ENCODE data around the gene C4orf51.

Gene C4orf51

GRCh38 chr4:145709843-145710242, 29.9 kb downstream of the C4orf51 start:
- DNase-seq (ENCODE audit: low read depth): no peak

GRCh38 chr4:145716200-145716599, 36.3 kb downstream of the C4orf51 start:
- DNase-seq (ENCODE audit: low read depth): no peak

- no peak for DNase-seq (ENCODE audit: low read depth)
Observed at GRCh38 chr4:145716661-145717200, 36.8 kb downstream of the C4orf51 start.

GRCh38 chr4:145719752-145720624, 40.0 kb downstream of the C4orf51 start:
- DNase-seq (ENCODE audit: low read depth): no peak

DNA sequence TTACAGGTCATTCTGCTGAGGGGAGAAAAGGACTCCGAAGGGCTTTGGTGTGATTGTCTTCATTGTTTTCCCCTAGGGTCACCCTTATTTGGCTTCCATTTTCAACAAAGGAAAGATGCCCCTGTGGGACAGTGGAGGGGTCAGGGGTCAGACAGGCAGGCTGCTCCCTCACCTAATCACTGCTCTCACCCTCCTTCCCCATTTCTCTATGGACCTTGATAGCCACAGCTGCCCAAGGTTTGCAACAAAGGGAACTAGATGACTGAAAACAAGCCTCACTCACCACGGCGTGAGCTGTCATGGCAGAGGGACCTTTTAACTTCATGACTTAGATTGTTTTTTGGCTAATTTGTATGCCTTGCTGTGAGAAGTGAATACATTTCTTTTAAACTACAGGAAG, 40.7 kb downstream of the C4orf51 start:
- no peak for DNase-seq (ENCODE audit: low read depth)

- no peak for DNase-seq (ENCODE audit: low read depth)
Observed at GRCh38 chr4:145722561-145722960, 42.6 kb downstream of the C4orf51 start.

DNA sequence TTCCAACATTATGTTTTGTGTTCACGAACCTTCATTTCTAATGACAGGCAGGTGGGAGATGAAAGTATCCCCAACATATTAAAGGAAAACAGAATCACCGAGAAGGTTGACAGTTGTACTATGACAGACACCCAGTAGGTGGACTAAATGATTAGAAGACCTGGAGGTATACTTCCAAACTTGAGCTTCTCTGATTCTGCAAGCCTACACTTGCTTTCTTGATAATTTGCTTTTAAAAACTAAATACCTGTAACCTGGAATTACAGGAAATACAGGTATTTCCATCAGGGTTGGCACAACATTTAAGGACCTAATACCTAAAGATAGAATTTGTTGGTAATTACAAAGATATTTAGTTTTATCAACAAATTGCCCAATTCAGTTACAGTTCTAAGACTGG, 43.4 kb downstream of the C4orf51 start:
- DNase-seq (ENCODE audit: low read depth): no peak

- DNase-seq (ENCODE audit: low read depth): no peak
Observed at GRCh38 chr4:145730026-145730425, 50.1 kb downstream of the C4orf51 start.

DNA sequence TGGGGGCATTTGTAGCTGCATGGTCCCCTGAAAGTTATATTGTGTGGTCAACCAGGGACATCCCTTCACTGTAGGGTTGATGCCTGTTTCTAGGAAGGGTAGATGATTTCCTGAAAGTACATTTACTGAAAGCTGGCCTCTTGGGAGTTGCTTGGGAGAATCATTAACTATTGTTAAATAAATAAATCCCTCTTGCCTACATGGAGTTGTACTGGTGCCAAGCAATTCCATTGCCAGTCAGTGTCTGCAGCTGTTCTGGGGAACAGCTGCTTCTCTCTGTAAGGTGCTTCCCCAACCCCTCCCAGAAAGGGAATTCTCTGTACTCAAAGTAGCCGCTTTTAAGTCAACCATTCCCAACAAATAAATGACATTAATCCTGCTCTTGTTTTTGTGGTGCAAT, 51.1 kb downstream of the C4orf51 start:
- no peak for DNase-seq (ENCODE audit: low read depth)

GRCh38 chr4:145732001-145732815, 52.3 kb downstream of the C4orf51 start:
- no peak for DNase-seq (ENCODE audit: low read depth)

GRCh38 chr4:145732895-145733880, 53.2 kb downstream of the C4orf51 start:
- DNase-seq (ENCODE audit: low read depth): peak; percentile 87

DNA sequence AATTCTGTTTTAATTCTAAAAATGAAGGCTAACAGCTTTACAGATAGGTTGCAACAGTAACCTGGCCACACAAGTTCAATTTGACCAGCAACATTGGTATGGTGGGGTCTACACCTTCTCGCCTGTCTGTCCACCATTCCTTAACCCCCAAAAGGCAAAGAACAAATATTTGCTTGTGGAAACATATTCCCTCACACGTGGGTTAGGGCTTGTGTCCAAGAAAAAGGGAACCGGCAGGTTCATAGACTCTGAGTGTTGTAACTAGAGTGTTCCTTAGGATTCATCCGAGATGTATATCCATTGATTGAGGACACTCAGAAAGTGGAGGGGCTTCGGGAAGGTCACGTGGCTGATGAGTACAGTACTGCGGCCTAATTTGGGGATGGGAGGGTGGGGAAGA, 54.1 kb downstream of the C4orf51 start:
- DNase-seq (ENCODE audit: low read depth): no peak

GRCh38 chr4:145734576-145735346, 54.8 kb downstream of the C4orf51 start:
- DNase-seq (ENCODE audit: low read depth): no peak

- DNase-seq (ENCODE audit: low read depth): no peak
Observed at GRCh38 chr4:145735347-145735675, 55.4 kb downstream of the C4orf51 start.

DNA sequence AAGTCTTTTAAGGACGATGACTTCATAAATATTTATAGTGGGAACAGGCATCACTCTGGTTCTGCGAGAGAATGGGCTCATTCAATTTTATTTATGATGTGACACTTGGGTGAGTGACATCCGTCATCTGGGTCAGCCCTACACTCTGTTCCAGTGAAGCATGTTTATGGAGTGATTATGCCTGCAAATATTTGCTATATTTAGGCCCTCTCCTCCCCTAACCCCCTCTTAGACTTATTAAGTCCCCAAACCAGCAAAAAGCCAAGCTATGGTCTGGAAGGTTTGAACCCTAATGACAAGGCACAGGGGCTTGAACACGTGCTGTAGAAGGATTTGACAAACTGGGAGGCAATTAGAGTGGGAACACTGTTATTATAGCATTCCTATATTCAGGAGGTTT, 55.9 kb downstream of the C4orf51 start:
- no peak for DNase-seq (ENCODE audit: low read depth)

- DNase-seq (ENCODE audit: low read depth): no peak
Observed at GRCh38 chr4:145736241-145736831, 56.4 kb downstream of the C4orf51 start.

GRCh38 chr4:145739845-145740244, 59.9 kb downstream of the C4orf51 start:
- no peak for DNase-seq (ENCODE audit: low read depth)

DNA sequence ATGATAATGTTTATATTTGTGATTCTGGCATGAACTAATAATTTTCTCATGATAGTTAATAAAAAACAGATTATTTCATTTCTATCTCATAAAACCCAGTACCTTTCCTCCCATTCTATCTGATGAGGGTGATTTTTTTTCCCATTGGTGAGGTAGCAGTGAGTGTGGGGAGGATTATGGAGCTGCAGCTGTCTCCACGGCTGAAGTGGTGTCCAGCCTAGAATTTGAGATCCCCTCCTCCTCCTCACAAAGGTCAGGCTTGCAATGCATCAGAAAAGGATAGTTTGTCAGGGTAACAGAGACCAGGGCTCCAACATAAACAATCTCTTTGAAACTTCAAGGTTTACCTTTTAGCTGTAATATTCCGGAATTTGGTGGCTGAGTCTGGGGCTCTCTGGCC, 60.9 kb downstream of the C4orf51 start:
- DNase-seq (ENCODE audit: low read depth): no peak

- DNase-seq (ENCODE audit: low read depth): no peak
Observed at GRCh38 chr4:145743641-145744040, 63.7 kb downstream of the C4orf51 start.

GRCh38 chr4:145755802-145756201, 75.9 kb downstream of the C4orf51 start:
- no peak for DNase-seq (ENCODE audit: low read depth)

DNA sequence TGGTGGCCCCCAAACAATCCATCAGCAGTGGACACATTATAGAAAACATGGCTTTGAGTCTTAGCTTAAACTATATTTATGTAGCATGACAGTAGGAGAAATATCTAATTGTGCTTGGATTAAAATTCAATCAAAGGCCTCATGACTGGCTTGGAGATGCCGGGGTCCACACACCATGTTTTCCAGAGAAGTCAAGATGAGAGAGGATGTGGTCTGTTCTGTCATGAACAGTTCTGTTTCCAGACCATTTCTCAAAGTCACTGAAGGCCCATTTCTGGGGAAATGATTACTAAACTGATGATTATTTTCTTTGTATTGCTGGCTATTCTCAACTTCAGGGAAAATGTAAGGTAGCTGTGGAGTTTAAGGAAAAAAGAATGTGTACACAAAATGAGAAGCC, 76.3 kb downstream of the C4orf51 start:
- no peak for DNase-seq (ENCODE audit: low read depth)

Measured in activated T-cell treated with anti-CD3 and anti-CD28 coated beads for 48 hours (primary cell).